BE2C (cell line): Measurements from ENCODE around the gene MRLN.

Experiments
- DNase-seq: peaks from one replicate; pipeline ENCODE4 v3.0.0-alpha.2; 2020
- H3K27me3 ChIP-seq: fragments of 250-450 bp; sonication (Bioruptor Pico); 2 replicates; pipeline ENCODE4 v1.5.1; 2020; ENCODE audit warnings: mild to moderate bottlenecking
- H3K36me3 ChIP-seq: fragments of 250-450 bp; sonication (Bioruptor Pico); 2 replicates; pipeline ENCODE4 v1.5.1; 2020; ENCODE audit warnings: mild to moderate bottlenecking
- H3K4me1 ChIP-seq: fragments of 250-450 bp; sonication (Bioruptor Pico); 2 replicates; pipeline ENCODE4 v1.5.1; 2020
- H3K4me3 ChIP-seq: 2 replicates; pipeline ENCODE4 v1.5.1; 2011; ENCODE audit warnings: low read depth, low read length
- H3K9me3 ChIP-seq: fragments of 250-450 bp; sonication (Bioruptor Pico); 2 replicates; pipeline ENCODE4 v1.5.1; 2020
- CTCF ChIP-seq: IDR thresholded peaks from 2 replicates; pipeline ENCODE4 v1.5.1; 2012; ENCODE audit warnings: mild to moderate bottlenecking, low read depth, low read length

The MRLN gene

GRCh38 chr10:59695637-59696036 is 57.6 kb downstream of the MRLN start:
- DNase-seq, result no peak
- no peak for TF ChIP-seq CTCF
- Histone ChIP-seq H3K9me3 (no peaks in the 10 kb centered on the region), H3K27me3 (no peaks in the 10 kb centered on the region), H3K36me3 (no peaks in the 10 kb centered on the region), H3K4me1 (no peaks in the 10 kb centered on the region), H3K4me3 (no peak overlapping the region)

GRCh38 chr10:59694936-59695335 is 58.3 kb downstream of the MRLN start:
- Histone ChIP-seq H3K4me1 (no peaks in the 10 kb centered on the region), H3K36me3 (no peaks in the 10 kb centered on the region), H3K4me3 (no peak overlapping the region), H3K27me3 (no peaks in the 10 kb centered on the region), H3K9me3 (no peaks in the 10 kb centered on the region)
- DNase-seq, result no peak
- no peak for TF ChIP-seq CTCF

- Histone ChIP-seq H3K4me1 (no peaks in the 10 kb centered on the region), H3K36me3 (no peaks in the 10 kb centered on the region), H3K4me3 (no peak overlapping the region), H3K27me3 (no peaks in the 10 kb centered on the region), H3K9me3 (no peaks in the 10 kb centered on the region)
- DNase-seq, result no peak
- TF ChIP-seq CTCF, result no peak
These were observed 61.1 kb downstream of the MRLN start for GRCh38 chr10:59692113-59692512.

GRCh38 chr10:59688921-59689351 is 64.3 kb downstream of the MRLN start:
- Histone ChIP-seq H3K27me3 (no peaks in the 10 kb centered on the region), H3K4me1 (no peaks in the 10 kb centered on the region), H3K4me3 (no peak overlapping the region), H3K9me3 (no peaks in the 10 kb centered on the region), H3K36me3 (no peaks in the 10 kb centered on the region)
- no peak for DNase-seq
- TF ChIP-seq CTCF, result no peak

- Histone ChIP-seq H3K4me1 (no peaks in the 10 kb centered on the region), H3K27me3 (no peaks in the 10 kb centered on the region), H3K9me3 (no peaks in the 10 kb centered on the region), H3K4me3 (no peak overlapping the region), H3K36me3 (no peaks in the 10 kb centered on the region)
- TF ChIP-seq CTCF, result no peak
- DNase-seq, result no peak
These were observed 65.6 kb downstream of the MRLN start for GRCh38 chr10:59687657-59688056.
